Right ventricle myocardium inferior (tissue), 1 donor: ENCODE data around the gene EBF3. TPM values are rescaled to one million over a fixed set of nuclear protein-coding genes. Genes with fewer than 3 reads are reported as not detected.

Experiments used
- ATAC-seq: fragments of 200-7000 bp; cut with Tn5 transposase; one replicate; pipeline ENCODE4 v1.9.1; 2020; ENCODE audit warnings: mild to moderate bottlenecking, moderate library complexity
- DNase-seq: peaks from one replicate; pipeline ENCODE4 v3.0.0; 2021; ENCODE audit errors: missing footprints
- intact Hi-C: fragments of 100-400 bp; cut with DNase I; formaldehyde crosslinking; loops from one replicate; pipeline ENCODE4 v1.11.0; 2022
- total RNA-seq: library from RNA; stranded (reverse); fragmentation: NEBNext Ultra II Directional; extraction: Animal tissue kit (Norgen Biotek cat#: 25700); gene quantifications from one replicate; pipeline ENCODE4 v1.2.1, GENCODE V29; 2021
- donor health status: DM: no; HTN: yes; CAD: no; lungs with severe emphysema.

EBF3 gene
- total RNA-seq, 1 donor from 2014 or later, result 7.9 TPM

GRCh38 chr10:129840196-129840590, 123.9 kb downstream of the EBF3 start:
- DNase-seq, result no peak

GRCh38 chr10:129839285-129840195, 124.5 kb downstream of the EBF3 start:
- no peak for DNase-seq
- intact Hi-C loops, result no loop called here
- ATAC-seq, result no peak

More at GRCh38 chr10:129840196-129840590, 123.9 kb downstream of the EBF3 start:
- ATAC-seq, result no peak
- intact Hi-C loops, result no loop called here

GRCh38 chr10:129838794-129839193, 125.3 kb downstream of the EBF3 start:
- no peak for ATAC-seq
- intact Hi-C loops, result no loop called here

GRCh38 chr10:129837909-129838582, 126.0 kb downstream of the EBF3 start:
- intact Hi-C loops, result no loop called here
- DNase-seq (no peak), ATAC-seq (no peak)

More at GRCh38 chr10:129838794-129839193, 125.3 kb downstream of the EBF3 start:
- DNase-seq, result no peak

- no peak for DNase-seq
- intact Hi-C loops, result no loop called here
- ATAC-seq, result no peak
Observed at GRCh38 chr10:129836253-129836652, 127.8 kb downstream of the EBF3 start.

GRCh38 chr10:129833994-129834739, 129.9 kb downstream of the EBF3 start:
- DNase-seq, result no peak
- no peak for ATAC-seq
- intact Hi-C loops, result no loop called here

- ATAC-seq, result no peak
- intact Hi-C loops, result no loop called here
- peak; percentile 59 for DNase-seq
Observed at GRCh38 chr10:129833468-129833950, 130.6 kb downstream of the EBF3 start.

GRCh38 chr10:129832573-129833467, 131.3 kb downstream of the EBF3 start:
- DNase-seq (peak; percentile 40), ATAC-seq (no peak)
- intact Hi-C loops, result no loop called here

GRCh38 chr10:129831150-129831549, 132.9 kb downstream of the EBF3 start:
- no peak for ATAC-seq
- intact Hi-C loops, result no loop called here
- DNase-seq, result no peak

- no peak for DNase-seq
- no peak for ATAC-seq
- intact Hi-C loops, result no loop called here
Observed at GRCh38 chr10:129825826-129826225, 138.2 kb downstream of the EBF3 start.

- DNase-seq (no peak), ATAC-seq (no peak)
- intact Hi-C loops, result no loop called here
Observed at GRCh38 chr10:129825221-129825620, 138.9 kb downstream of the EBF3 start.

- ATAC-seq (no peak), DNase-seq (no peak)
- intact Hi-C loops, result no loop called here
Observed at GRCh38 chr10:129820451-129820850, 143.6 kb downstream of the EBF3 start.

- intact Hi-C loops, result no loop called here
- DNase-seq (no peak), ATAC-seq (no peak)
Observed at GRCh38 chr10:129816656-129817045, 147.4 kb downstream of the EBF3 start.

GRCh38 chr10:129815898-129816655, 148.0 kb downstream of the EBF3 start:
- ATAC-seq, result peak; percentile 26
- intact Hi-C loops, result no loop called here
- no peak for DNase-seq

GRCh38 chr10:129814681-129815646, 149.1 kb downstream of the EBF3 start:
- no peak for ATAC-seq
- intact Hi-C loops, result no loop called here

GRCh38 chr10:129812398-129812797, 151.7 kb downstream of the EBF3 start:
- ATAC-seq (no peak), DNase-seq (no peak)
- intact Hi-C loops, result no loop called here

More at GRCh38 chr10:129814681-129815646, 149.1 kb downstream of the EBF3 start:
- no peak for DNase-seq
